Activated CD8-positive, alpha-beta memory T cell treated with anti-CD3 and anti-CD28 coated beads for 4 hours (primary cell): Measurements from ENCODE around the gene CDCA5.

Experiments
- DNase-seq, 2 donors: peaks; one replicate each; pipeline ENCODE4 v3.0.0-alpha.2; 2020; ENCODE audit warnings: low read depth in 2 of 2

Gene CDCA5

GRCh38 chr11:65045061-65045460, 38.8 kb downstream of the CDCA5 start:
- no peak for DNase-seq

GRCh38 chr11:65043881-65044501, 39.8 kb downstream of the CDCA5 start:
- no peak for DNase-seq

GRCh38 chr11:65042891-65043290, 40.9 kb downstream of the CDCA5 start:
- DNase-seq = no peak

GRCh38 chr11:65040847-65041622, 42.8 kb downstream of the CDCA5 start, which contains the start of gene SAC3D1:
Gene SAC3D1, plus strand, starts transcription at chr11:65041210. Its CDS starts 83 bp downstream, at chr11:65041293.
- peak; percentile 64 to 69 for DNase-seq

- DNase-seq = no peak
These were observed 43.4 kb downstream of the CDCA5 start for GRCh38 chr11:65040520-65040846.

GRCh38 chr11:65036931-65037330, 46.9 kb downstream of the CDCA5 start:
- no peak for DNase-seq

- DNase-seq = no peak
These were observed 48.3 kb downstream of the CDCA5 start for GRCh38 chr11:65035579-65035978.

GRCh38 chr11:65034423-65034822, 49.4 kb downstream of the CDCA5 start:
- DNase-seq = no peak

- no peak for DNase-seq
These were observed 51.6 kb downstream of the CDCA5 start for GRCh38 chr11:65032216-65032615.
